GM12878 (cell line): ENCODE data around the gene AKAP11. TPM values are rescaled to one million over a fixed set of nuclear protein-coding genes. Genes with fewer than 3 reads are reported as not detected.

ENCODE experiments used
- ATAC-seq: fragments of 200-7000 bp; cut with Tn5 transposase; 3 replicates; pipeline ENCODE4 v1.9.1; 2020; ENCODE audit warnings: mild to moderate bottlenecking, moderate library complexity
- BruUV-seq: library from RNA; stranded (reverse); fragments of 400-500 nt; replicated peaks from 2 replicates; lab custom pipeline; 2021; lab: Mats Ljungman, UMichigan
- CTCF ChIA-PET: fragments of 300-600 bp; sonication (Branson Sonifier 250); formaldehyde crosslinking; extraction: SDS; loops from one replicate; lab custom pipeline; 2021; ENCODE audit warnings: inconsistent platforms; lab: Yijun Ruan, JAX
- POLR2A ChIA-PET: fragments of 350-600 bp; formaldehyde crosslinking; extraction: SDS; loops from one replicate; lab custom pipeline; 2021; ENCODE audit warnings: inconsistent platforms; lab: Charles Lee
- RAD21 ChIA-PET: fragments of 300-600 bp; sonication (Branson Sonifier 250); formaldehyde crosslinking; loops from one replicate; lab custom pipeline; 2023; ENCODE audit warnings: antibody characterized with exemption; ENCODE audit not compliant: unreplicated experiment; lab: Charles Lee
- SMC1A ChIA-PET: fragments of 300-600 bp; sonication (Branson Sonifier 250); formaldehyde crosslinking; loops from one replicate; lab custom pipeline; 2023; ENCODE audit not compliant: unreplicated experiment, uncharacterized antibody; lab: Charles Lee
- DNase-seq: peaks from one replicate; pipeline ENCODE4 v3.0.0-alpha.2; 2011; ENCODE audit warnings: low read depth, low spot score
- FAIRE-seq: peaks from 3 replicates; lab custom pipeline; 2011; peaks lifted over from hg19 to GRCh38; lab: Jason Lieb, UNC
- H2AFZ ChIP-seq: 2 replicates; pipeline ENCODE4 v1.6.0; 2011; ENCODE audit warnings: low read depth, low read length, control low read depth; ENCODE audit not compliant: control insufficient read depth
- H3K27ac ChIP-seq: 2 replicates; pipeline ENCODE4 v1.5.1; 2011; ENCODE audit warnings: control low read depth; ENCODE audit not compliant: control insufficient read depth, insufficient read depth
- H3K27me3 ChIP-seq, 2 experiments: replicated peaks in 1 of 2; 2 replicates each; pipeline versions ENCODE4 v1.6.0 to v1.6.1; 2011; ENCODE audit warnings: low read length in 1 of 2; ENCODE audit not compliant: control insufficient read depth in 2 of 2, insufficient read depth in 2 of 2
- H3K36me3 ChIP-seq, 2 experiments: 2 replicates each; pipeline ENCODE4 v1.5.1; 2011; ENCODE audit warnings: low read length in 1 of 2; ENCODE audit not compliant: control insufficient read depth in 2 of 2, insufficient read depth in 2 of 2
- H3K4me1 ChIP-seq: 2 replicates; pipeline ENCODE4 v1.6.1; 2011; ENCODE audit warnings: mild to moderate bottlenecking, low read length, moderate library complexity, mixed read lengths; ENCODE audit not compliant: control insufficient read depth, insufficient read depth
- H3K4me2 ChIP-seq: 2 replicates; pipeline ENCODE4 v1.6.0; 2011; ENCODE audit warnings: control low read depth; ENCODE audit not compliant: control insufficient read depth, insufficient read depth
- H3K4me3 ChIP-seq: fragments of 200-600 bp; sonication (generic); 2 replicates; pipeline ENCODE4 v1.5.1; 2016
- H3K79me2 ChIP-seq: 2 replicates; pipeline ENCODE4 v1.6.0; 2011; ENCODE audit warnings: low read length; ENCODE audit not compliant: control insufficient read depth, insufficient read depth
- H3K9ac ChIP-seq: 2 replicates; pipeline ENCODE4 v1.8.0; 2011; ENCODE audit warnings: low read length, control low read depth, mixed read lengths; ENCODE audit not compliant: control insufficient read depth, insufficient read depth
- H3K9me3 ChIP-seq: replicated peaks from 3 replicates; pipeline ENCODE4 v1.5.1; 2011; ENCODE audit warnings: mild to moderate bottlenecking, low read length; ENCODE audit not compliant: control insufficient read depth, insufficient read depth
- H4K20me1 ChIP-seq: 2 replicates; pipeline ENCODE4 v1.6.0; 2011; ENCODE audit not compliant: control insufficient read depth, insufficient read depth
- E4F1 ChIP-seq: fragments of 450-650 bp; IDR thresholded peaks from 2 replicates; pipeline ENCODE4 v1.6.1; 2018; ENCODE audit warnings: borderline replicate concordance, mild to moderate bottlenecking; ENCODE audit not compliant: partially characterized antibody
- EED ChIP-seq: sonication (generic); IDR thresholded peaks from 2 replicates; pipeline ENCODE4 v1.6.1; 2016; ENCODE audit warnings: antibody characterized with exemption, low read depth
- NR2C2 ChIP-seq: IDR thresholded peaks from 2 replicates; pipeline ENCODE4 v1.6.1; 2011; ENCODE audit warnings: borderline replicate concordance, low read depth; ENCODE audit not compliant: control insufficient read depth, insufficient read length
- POU2F2 ChIP-seq: IDR thresholded peaks from 3 replicates; pipeline ENCODE4 v1.6.1; 2011; ENCODE audit warnings: low read depth, mild to moderate bottlenecking, low read length, borderline replicate concordance
- RAD21 ChIP-seq: IDR thresholded peaks from 2 replicates; pipeline ENCODE4 v1.6.1; 2011; ENCODE audit warnings: mild to moderate bottlenecking, low read depth, low read length, moderate library complexity; ENCODE audit not compliant: insufficient read depth
- SKIL ChIP-seq: fragments of 450-650 bp; IDR thresholded peaks from 2 replicates; pipeline ENCODE4 v1.6.1; 2017; ENCODE audit warnings: mild to moderate bottlenecking, low read depth, inconsistent platforms; ENCODE audit not compliant: poor library complexity, severe bottlenecking
- SMARCA5 ChIP-seq: fragments of 450-650 bp; IDR thresholded peaks from 2 replicates; pipeline ENCODE4 v1.6.1; 2017; ENCODE audit warnings: mild to moderate bottlenecking
- SPI1 ChIP-seq: IDR thresholded peaks from 2 replicates; pipeline ENCODE4 v1.6.1; 2011; ENCODE audit warnings: low read depth, mild to moderate bottlenecking, low read length, moderate library complexity, borderline replicate concordance; ENCODE audit not compliant: insufficient read depth
- SREBF1 ChIP-seq: IDR thresholded peaks from 2 replicates; pipeline ENCODE4 v1.6.1; 2012; ENCODE audit warnings: mild to moderate bottlenecking, low read length
- SUPT20H ChIP-seq: IDR thresholded peaks from 2 replicates; pipeline ENCODE4 v1.6.1; 2011; ENCODE audit warnings: low read depth, mild to moderate bottlenecking, low read length, moderate library complexity, borderline replicate concordance; ENCODE audit not compliant: control insufficient read depth
- YBX1 ChIP-seq: fragments of 450-650 bp; IDR thresholded peaks from 2 replicates; pipeline ENCODE4 v1.6.1; 2016; ENCODE audit warnings: antibody characterized with exemption
- ZBED1 ChIP-seq: IDR thresholded peaks from 2 replicates; pipeline ENCODE4 v1.6.1; 2016; ENCODE audit warnings: borderline replicate concordance
- ZBTB11 ChIP-seq: fragments of 450-650 bp; formaldehyde crosslinking; IDR thresholded peaks from 2 replicates; pipeline ENCODE4 v1.5.0; 2022; ENCODE audit warnings: mild to moderate bottlenecking, missing genetic modification characterization
- ZBTB33 ChIP-seq: fragments of 450-650 bp; IDR thresholded peaks from 2 replicates; pipeline ENCODE4 v1.6.1; 2017; ENCODE audit warnings: mild to moderate bottlenecking
- WGBS: methylation state at CpG from one replicate; pipeline ENCODE4 v1.1.6; 2016; ENCODE audit warnings: low lambda C conversion rate; ENCODE audit not compliant: insufficient replicate concordance, insufficient coverage; ENCODE audit errors: missing lambda C conversion rate; 5-methylcytosine and 5-hydroxymethylcytosine counted together
- in situ Hi-C: fragments of 300-500 bp; cut with MboI; formaldehyde crosslinking; loops from 9 replicates; pipeline ENCODE4 v1.14.3; 2018; ENCODE audit warnings: mixed read lengths
- intact Hi-C: fragments of 100-400 bp; cut with micrococcal nuclease; formaldehyde crosslinking; loops from one replicate; pipeline ENCODE4 v1.14.2; 2022; ENCODE audit not compliant: unreplicated experiment
- polyA plus RNA-seq, 11 experiments: library from polyadenylated mRNA; depleted of rRNA in 4 of 11; unstranded in 6 of 11; stranded (reverse) in 5 of 11; fragments of >200 nt; fragmentation: Nextera tagmentation in 4 of 11; fragmentation: Illumina TruSeq in 1 of 11; extraction: Ambion mirVana in 4 of 11; extraction: Trizol in 1 of 11; gene quantifications; 1 replicate in 1 of 11; 2 replicates in 10 of 11; pipeline versions ENCODE4 v1.2.1 to v1.2.3, GENCODE V29; 2011 to 2016; ENCODE audit warnings: inconsistent platforms in 2 of 11, missing spikeins in 2 of 11, low read depth in 1 of 11
- total RNA-seq, 4 experiments: library from RNA; depleted of rRNA in 3 of 4; stranded (reverse); fragments of >200 nt in 3 of 4; fragmentation: Illumina TruSeq in 1 of 4; extraction: Trizol in 1 of 4; gene quantifications; 2 replicates each; pipeline versions ENCODE4 v1.2.1 to v1.2.3, GENCODE V29; 2013 to 2021

AKAP11 gene
- total and polyA plus RNA-seq, 10 of the 15 experiments (the other 5 are each of a cell fraction or from before 2014, with no cell fraction given): 4.8 to 36.8 (median 17.9) TPM

- Histone ChIP-seq H3K79me2 (peaks cover 100% of the 10 kb centered on the region), H4K20me1 (no peaks in the 10 kb centered on the region), H3K27me3 (no peaks in the 10 kb centered on the region), H3K4me1 (peaks cover 19% of the 10 kb centered on the region), H3K27ac (peak overlapping the region; percentile 54), H3K4me3 (peak overlapping the region; percentile 46; the same call in 1 of the 2 replicates), H3K36me3 (peaks cover 0 to 6% of the 10 kb centered on the region in 2 experiments; a peak in 3 of 4 replicates), H3K9ac (peak overlapping the region; percentile 32; the same call in 1 of the 2 replicates), H3K9me3 (no peaks in the 10 kb centered on the region; the same call in 2 of the 3 replicates), H2AFZ (no peak overlapping the region), H3K4me2 (peak overlapping the region; percentile 62; the same call in 1 of the 2 replicates)
- CTCF ChIA-PET: no interaction called here
- FAIRE-seq (no peak), ATAC-seq (no peak), DNase-seq (no peak)
- RAD21 ChIA-PET: interaction anchor here (2.0 kb wide), 1 partner anchor 9 kb away, joined by 8 read pairs; no protein-coding TSS in a partner anchor
- POLR2A ChIA-PET: interaction anchor here (1.3 kb wide), 1 partner anchor 9 kb away, joined by 4 read pairs; no protein-coding TSS in a partner anchor
- intact Hi-C loops (loop anchor here (5.0 to 10.0 kb wide), 4 partner anchors 235 to 1295 kb away; partner anchors contain the start of gene DGKH), in situ Hi-C loops (no loop called here)
- BruUV-seq: no TSS peak
- 0% methylated on average over 1 of the region's 1 CpG for WGBS
- SMC1A ChIA-PET: interaction anchor here (0.8 kb wide), 1 partner anchor 39 kb away, joined by 3 read pairs; no protein-coding TSS in a partner anchor
- TF ChIP-seq ZBED1 (no peak), RAD21 (no peak), SREBF1 (no peak), SMARCA5 (no peak), EED (no peak), NR2C2 (no peak), SUPT20H (no peak), SPI1 (no peak), ZBTB11 (CRISPR knock-in tag) (no peak), YBX1 (no peak), SKIL (no peak), E4F1 (no peak), ZBTB33 (no peak), POU2F2 (no peak)
Measured at GRCh38 chr13:42279986-42280385, 8.0 kb downstream of the AKAP11 start.
